HG03135 (cell line): ENCODE results near the gene TCP10L.

Experiments used
- ATAC-seq: cut with Tn5 transposase; IDR thresholded peaks from one replicate; pipeline ENCODE4 v1.9.1; 2021; ENCODE audit warnings: mild to moderate bottlenecking, moderate library complexity; ENCODE audit not compliant: unreplicated experiment

Gene TCP10L

DNA sequence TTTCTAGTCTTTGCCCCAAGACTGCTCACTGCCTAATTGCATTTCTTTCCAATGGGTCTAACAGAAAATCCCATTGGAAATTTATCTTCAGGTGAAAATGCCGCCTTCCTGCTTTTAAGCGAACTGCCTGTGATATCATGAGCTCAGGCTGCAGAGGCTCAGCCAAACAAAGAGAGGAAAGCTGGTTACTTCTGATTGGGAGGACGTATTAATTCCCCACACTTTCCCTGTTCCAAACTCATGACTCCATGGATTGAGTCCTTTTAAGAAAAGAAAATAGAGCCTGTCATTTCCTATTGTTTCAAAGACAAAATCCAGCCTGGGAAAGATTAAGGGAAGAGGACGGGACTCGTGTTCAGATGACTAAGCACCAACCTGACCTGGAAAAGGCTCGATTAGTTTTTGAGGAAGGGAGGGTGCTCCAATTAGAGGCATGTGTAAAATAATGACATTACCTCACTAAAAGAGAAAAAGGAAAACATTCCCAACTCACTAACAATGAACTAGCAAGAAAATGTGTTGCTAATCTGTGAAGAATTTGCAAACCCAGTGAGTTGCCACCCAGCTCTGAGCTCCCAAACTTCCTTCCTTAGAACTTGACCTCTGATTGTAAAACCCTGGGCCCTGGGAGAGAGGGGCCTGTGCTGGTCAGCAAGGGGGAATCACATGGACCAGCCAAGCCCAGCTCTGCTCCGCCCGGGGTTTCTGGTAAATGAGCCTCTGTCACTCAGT lies 61.2 kb downstream of the TCP10L start:
- no peak for ATAC-seq
